Gastroesophageal sphincter (tissue), 4 donors: ENCODE results near the gene INTS7. TPM values are rescaled to one million over a fixed set of nuclear protein-coding genes. Genes with fewer than 3 reads are reported as not detected.

ENCODE experiments used
- ATAC-seq: fragments of 150-250 bp; one replicate; pipeline ENCODE4 v1.9.1; 2016; ENCODE audit warnings: mild to moderate bottlenecking, moderate library complexity
- H3K27ac ChIP-seq, 4 donors: fragments of 200-600 bp; sonication (generic) in 3 of 4; 1 replicate in 3 of 4; 2 replicates in 1 of 4; pipeline ENCODE4 v1.5.1; 2016 to 2019
- H3K27me3 ChIP-seq: fragments of 200-600 bp; sonication (generic); one replicate; pipeline ENCODE4 v1.5.1; 2019
- H3K36me3 ChIP-seq, 2 donors: fragments of 200-600 bp; sonication (generic); one replicate each; pipeline ENCODE4 v1.5.1; 2019; ENCODE audit warnings: control low read depth in 1 of 2
- H3K4me1 ChIP-seq, 3 donors: fragments of 200-600 bp; sonication (generic); 1 replicate in 2 of 3; 2 replicates in 1 of 3; pipeline ENCODE4 v1.5.1; 2016 to 2019; ENCODE audit warnings: control low read depth in 2 of 3
- H3K4me3 ChIP-seq, 2 donors: fragments of 200-600 bp; sonication (generic); one replicate each; pipeline ENCODE4 v1.5.1; 2019; ENCODE audit warnings: mild to moderate bottlenecking in 1 of 2, moderate library complexity in 1 of 2
- H3K9me3 ChIP-seq, 3 donors: fragments of 200-600 bp; sonication (generic); one replicate each; pipeline ENCODE4 v1.5.1; 2017 to 2019; ENCODE audit warnings: control low read depth in 2 of 3
- CTCF ChIP-seq, 4 experiments: fragments of 200-600 bp in 2 of 4; fragments of 450-650 bp in 2 of 4; sonication (generic) in 1 of 4; IDR thresholded peaks; one replicate each; pipeline ENCODE4 v1.5.1; 2017 to 2019; ENCODE audit warnings: antibody characterized with exemption in 4 of 4, mild to moderate bottlenecking in 2 of 4, moderate library complexity in 2 of 4
- EP300 ChIP-seq: sonication (generic); formaldehyde crosslinking; IDR thresholded peaks from one replicate; pipeline ENCODE4 v1.6.1; 2017; ENCODE audit warnings: antibody characterized with exemption, mild to moderate bottlenecking
- POLR2A ChIP-seq, 2 donors: fragments of 450-650 bp; IDR thresholded peaks; one replicate each; pipeline ENCODE4 v1.6.1; 2017; ENCODE audit warnings: antibody characterized with exemption in 2 of 2, mild to moderate bottlenecking in 2 of 2, moderate library complexity in 1 of 2
- POLR2AphosphoS5 ChIP-seq: sonication (generic); formaldehyde crosslinking; IDR thresholded peaks from one replicate; pipeline ENCODE4 v1.6.1; 2017; ENCODE audit warnings: antibody characterized with exemption
- WGBS, 2 donors: methylation state at CpG; one replicate each; pipeline ENCODE4 v1.1.5; 2018; ENCODE audit warnings: low coverage in 1 of 2; 5-methylcytosine and 5-hydroxymethylcytosine counted together
- total RNA-seq, 4 donors: library from RNA; depleted of rRNA; stranded (reverse); fragments of >200 nt; gene quantifications; one replicate each; pipeline ENCODE4 v1.1.0, GENCODE V29; 2016

Gene INTS7
- total RNA-seq, 4 donors from 2014 or later = 6.1 to 14.2 (median 8.2) TPM

- TF ChIP-seq CTCF (IDR thresholded peaks at IDR 0.05) = no peak
- TF ChIP-seq POLR2AphosphoS5 = no peak
- TF ChIP-seq POLR2A (IDR thresholded peaks at IDR 0.05) = no peak
- TF ChIP-seq EP300 = no peak
- Histone ChIP-seq H3K36me3 (no peaks in the 10 kb centered on the region), H3K9me3 (no peaks in the 10 kb centered on the region), H3K27me3 (no peaks in the 10 kb centered on the region), H3K27ac (no peak overlapping the region), H3K4me3 (no peak overlapping the region), H3K4me1 (no peaks in the 10 kb centered on the region)
- 62 to 68% methylated on average over 9 of the region's 9 CpGs for WGBS, 2 donors
- no peak for ATAC-seq
Measured at GRCh38 chr1:211896958-211897357, 138.4 kb downstream of the INTS7 start.

- no peaks in the 10 kb centered on the region for H3K4me1 ChIP-seq
- H3K27ac ChIP-seq = no peak overlapping the region
- H3K36me3 ChIP-seq = no peaks in the 10 kb centered on the region
- no peaks in the 10 kb centered on the region for H3K9me3 ChIP-seq
- no peak overlapping the region for H3K4me3 ChIP-seq
- H3K27me3 ChIP-seq = no peaks in the 10 kb centered on the region
- no peak for TF ChIP-seq POLR2AphosphoS5
- TF ChIP-seq POLR2A (IDR thresholded peaks at IDR 0.05) = no peak
- TF ChIP-seq EP300 = no peak
- no peak for TF ChIP-seq CTCF (IDR thresholded peaks at IDR 0.05)
- ATAC-seq = no peak
- WGBS, 2 donors = 25 to 50% methylated on average over 1 to 3 of the region's 3 CpGs
Measured at GRCh38 chr1:211895126-211895759, 140.1 kb downstream of the INTS7 start.

GRCh38 chr1:211894312-211894711 is 141.0 kb downstream of the INTS7 start:
- Histone ChIP-seq H3K27ac (no peak overlapping the region), H3K36me3 (no peaks in the 10 kb centered on the region), H3K27me3 (peaks cover 4% of the 10 kb centered on the region), H3K4me3 (no peak overlapping the region), H3K9me3 (no peaks in the 10 kb centered on the region), H3K4me1 (no peaks in the 10 kb centered on the region)
- TF ChIP-seq POLR2AphosphoS5 = no peak
- WGBS, 2 donors = 70 to 100% methylated on average over 1 to 2 of the region's 5 CpGs
- no peak for ATAC-seq

- no peak overlapping the region for H3K4me3 ChIP-seq
- no peaks in the 10 kb centered on the region for H3K9me3 ChIP-seq
- H3K27me3 ChIP-seq = peaks cover 6% of the 10 kb centered on the region
- no peak overlapping the region for H3K27ac ChIP-seq
- H3K36me3 ChIP-seq = no peaks in the 10 kb centered on the region
- 74% methylated on average over 5 of the region's 5 CpGs; no CpG with 5 or more reads in 1 of the 2 donors for WGBS, 2 donors
- TF ChIP-seq POLR2A (IDR thresholded peaks at IDR 0.05) (no peak), EP300 (no peak), CTCF (IDR thresholded peaks at IDR 0.05) (no peak), POLR2AphosphoS5 (no peak)
- ATAC-seq = no peak
- no peaks in the 10 kb centered on the region for H3K4me1 ChIP-seq
Measured at GRCh38 chr1:211893260-211893659, 142.1 kb downstream of the INTS7 start.

- H3K27ac ChIP-seq = no peak overlapping the region
- no peaks in the 10 kb centered on the region for H3K36me3 ChIP-seq
- peaks cover 8% of the 10 kb centered on the region for H3K27me3 ChIP-seq
- WGBS, 2 donors = 7 to 42% methylated on average over 2 to 3 of the region's 3 CpGs
- H3K4me3 ChIP-seq = no peak overlapping the region
- no peak for ATAC-seq
- H3K9me3 ChIP-seq = no peaks in the 10 kb centered on the region
- no peak for TF ChIP-seq POLR2A (IDR thresholded peaks at IDR 0.05)
- no peak for TF ChIP-seq POLR2AphosphoS5
- no peak for TF ChIP-seq EP300
- TF ChIP-seq CTCF (IDR thresholded peaks at IDR 0.05) = no peak
- no peaks in the 10 kb centered on the region for H3K4me1 ChIP-seq
Measured at GRCh38 chr1:211892577-211892976, 142.8 kb downstream of the INTS7 start.
